ENCODE data around the gene XYLT1. TPM values are rescaled to one million over a fixed set of nuclear protein-coding genes. Genes with fewer than 3 reads are reported as not detected.

The XYLT1 gene
- total RNA-seq, 3 donors from 2014 or later (not counting 1 experiment from before 2014, with no cell fraction given), result 40.9 to 55.5 (median 43.8) TPM

- Mint-ChIP-seq H3K4me3 (no peak overlapping the region), H3K27me3 (ENCODE audit: low read depth in 2 of 2) (no peaks in the 10 kb centered on the region), H3K27ac (no peak overlapping the region), H3K9me3 (no peaks in the 10 kb centered on the region), H3K36me3 (no peaks in the 10 kb centered on the region), H3K4me1 (peaks cover 47 to 49% of the 10 kb centered on the region in 2 donors)
- ATAC-seq (no peak), DNase-seq (no peak)
- Histone ChIP-seq H3K27ac (ENCODE audit: low read length) (no peak overlapping the region), H3K27me3 (ENCODE audit: control insufficient read depth, insufficient read depth, low read length) (no peaks in the 10 kb centered on the region), H3K4me1 (ENCODE audit: control insufficient read depth, insufficient read depth, low read length) (peaks cover 2% of the 10 kb centered on the region), H3K9me3 (ENCODE audit: control insufficient read depth, insufficient read depth, low read length) (no peaks in the 10 kb centered on the region), H3K4me3 (ENCODE audit: low read length) (no peak overlapping the region), H3K36me3 (ENCODE audit: control insufficient read depth, insufficient read depth, low read length) (no peaks in the 10 kb centered on the region)
- WGBS (ENCODE audit: insufficient coverage), result 96% methylated on average over 2 of the region's 2 CpGs
- no peak for TF ChIP-seq CTCF (IDR thresholded peaks at IDR 0.05)
- intact Hi-C loops (cut with micrococcal nuclease), result no loop called here
These were observed 44.3 kb downstream of the XYLT1 start for GRCh38 chr16:17426451-17426850.

- TF ChIP-seq CTCF (IDR thresholded peaks at IDR 0.05), result no peak
These were observed 46.0 kb downstream of the XYLT1 start for GRCh38 chr16:17424771-17425170.

GRCh38 chr16:17423221-17423620 lies 47.5 kb downstream of the XYLT1 start:
- Histone ChIP-seq H3K36me3 (ENCODE audit: control insufficient read depth, insufficient read depth, low read length) (no peaks in the 10 kb centered on the region), H3K4me3 (ENCODE audit: low read length) (no peak overlapping the region), H3K9me3 (ENCODE audit: control insufficient read depth, insufficient read depth, low read length) (no peaks in the 10 kb centered on the region), H3K4me1 (ENCODE audit: control insufficient read depth, insufficient read depth, low read length) (peaks cover 6% of the 10 kb centered on the region), H3K27ac (ENCODE audit: low read length) (no peak overlapping the region), H3K27me3 (ENCODE audit: control insufficient read depth, insufficient read depth, low read length) (no peaks in the 10 kb centered on the region)
- intact Hi-C loops (cut with micrococcal nuclease), result no loop called here
- DNase-seq (no peak), ATAC-seq (no peak)
- Mint-ChIP-seq H3K9me3 (no peaks in the 10 kb centered on the region), H3K4me3 (no peak overlapping the region), H3K4me1 (peaks cover 46 to 53% of the 10 kb centered on the region in 2 donors), H3K27ac (no peak overlapping the region), H3K27me3 (ENCODE audit: low read depth in 2 of 2) (no peaks in the 10 kb centered on the region), H3K36me3 (no peaks in the 10 kb centered on the region)
- WGBS (ENCODE audit: insufficient coverage), result 95% methylated on average over 5 of the region's 6 CpGs
- TF ChIP-seq CTCF (IDR thresholded peaks at IDR 0.05), result no peak

More at GRCh38 chr16:17424771-17425170, 46.0 kb downstream of the XYLT1 start:
- H3K4me1 ChIP-seq (ENCODE audit: control insufficient read depth, insufficient read depth, low read length), result peaks cover 6% of the 10 kb centered on the region
- Mint-ChIP-seq H3K36me3 (no peaks in the 10 kb centered on the region), H3K27me3 (ENCODE audit: low read depth in 2 of 2) (no peaks in the 10 kb centered on the region), H3K4me3 (no peak overlapping the region), H3K27ac (peak overlapping the region in 1 of 2 donors; percentile 44), H3K9me3 (no peaks in the 10 kb centered on the region), H3K4me1 (peaks cover 46 to 53% of the 10 kb centered on the region in 2 donors)
- intact Hi-C loops (cut with micrococcal nuclease), result no loop called here
- no peak for DNase-seq
- 88% methylated on average over 5 of the region's 5 CpGs for WGBS (ENCODE audit: insufficient coverage)
- no peak overlapping the region for H3K27ac ChIP-seq (ENCODE audit: low read length)
- H3K27me3 ChIP-seq (ENCODE audit: control insufficient read depth, insufficient read depth, low read length), result no peaks in the 10 kb centered on the region
- no peaks in the 10 kb centered on the region for H3K9me3 ChIP-seq (ENCODE audit: control insufficient read depth, insufficient read depth, low read length)
- no peaks in the 10 kb centered on the region for H3K36me3 ChIP-seq (ENCODE audit: control insufficient read depth, insufficient read depth, low read length)
- no peak for ATAC-seq
- H3K4me3 ChIP-seq (ENCODE audit: low read length), result no peak overlapping the region

GRCh38 chr16:17420816-17421215 lies 49.9 kb downstream of the XYLT1 start:
- Histone ChIP-seq H3K36me3 (ENCODE audit: control insufficient read depth, insufficient read depth, low read length) (no peaks in the 10 kb centered on the region), H3K9me3 (ENCODE audit: control insufficient read depth, insufficient read depth, low read length) (no peaks in the 10 kb centered on the region), H3K4me1 (ENCODE audit: control insufficient read depth, insufficient read depth, low read length) (peaks cover 25% of the 10 kb centered on the region), H3K4me3 (ENCODE audit: low read length) (no peak overlapping the region), H3K27me3 (ENCODE audit: control insufficient read depth, insufficient read depth, low read length) (no peaks in the 10 kb centered on the region), H3K27ac (ENCODE audit: low read length) (no peak overlapping the region)
- DNase-seq (no peak), ATAC-seq (no peak)
- no peaks in the 10 kb centered on the region for H3K9me3 Mint-ChIP-seq
- no peak for TF ChIP-seq CTCF (IDR thresholded peaks at IDR 0.05)
- no peaks in the 10 kb centered on the region for H3K36me3 Mint-ChIP-seq
- H3K27me3 Mint-ChIP-seq (ENCODE audit: low read depth in 2 of 2), result no peaks in the 10 kb centered on the region
- intact Hi-C loops (cut with micrococcal nuclease), result no loop called here
- WGBS (ENCODE audit: insufficient coverage), result 94% methylated on average over 3 of the region's 4 CpGs
- no peak overlapping the region for H3K4me3 Mint-ChIP-seq
- H3K4me1 Mint-ChIP-seq, result peaks cover 58 to 60% of the 10 kb centered on the region in 2 donors
- peak overlapping the region in 1 of 2 donors; percentile 22 for H3K27ac Mint-ChIP-seq

Data from natural killer cell (primary cell).